HepG2 (cell line): Measurements from ENCODE around the gene NCOA4. TPM values are rescaled to one million over a fixed set of nuclear protein-coding genes. Genes with fewer than 3 reads are reported as not detected.

Experiments
- BRCA1 ChIP-seq: sonication (generic); formaldehyde crosslinking; IDR thresholded peaks from 2 replicates; pipeline ENCODE4 v1.4.0; 2020; ENCODE audit warnings: missing genetic modification reagents
- CEBPB ChIP-seq: IDR thresholded peaks from 2 replicates; pipeline ENCODE4 v1.6.1; 2011; ENCODE audit warnings: low read depth, low read length, improper control_type of control experiment, borderline replicate concordance
- CSRNP2 ChIP-seq: sonication (generic); formaldehyde crosslinking; conservative IDR thresholded peaks from 2 replicates; pipeline ENCODE4 v1.8.0; 2022; ENCODE audit warnings: low read depth, missing genetic modification reagents
- HNRNPLL ChIP-seq: fragments of 200-400 bp; formaldehyde crosslinking; IDR thresholded peaks from 2 replicates; pipeline ENCODE4 v1.6.1; 2017; ENCODE audit warnings: mild to moderate bottlenecking, low read depth, low read length; ENCODE audit not compliant: poor library complexity, severe bottlenecking
- NKX3-1 ChIP-seq: sonication (generic); formaldehyde crosslinking; IDR thresholded peaks from 2 replicates; pipeline ENCODE4 v1.5.0; 2020; ENCODE audit warnings: missing genetic modification reagents
- ONECUT2 ChIP-seq: sonication (generic); formaldehyde crosslinking; IDR thresholded peaks from 2 replicates; pipeline ENCODE4 v1.4.0; 2020; ENCODE audit warnings: missing genetic modification reagents
- SP2 ChIP-seq: sonication (generic); formaldehyde crosslinking; IDR thresholded peaks from 2 replicates; pipeline ENCODE4 v1.5.1; 2020; ENCODE audit warnings: mild to moderate bottlenecking, missing genetic modification reagents
- SRF ChIP-seq: IDR thresholded peaks from 2 replicates; pipeline ENCODE4 v1.6.1; 2011; ENCODE audit warnings: mild to moderate bottlenecking, low read depth, low read length, moderate library complexity
- TAF1 ChIP-seq: sonication (generic); formaldehyde crosslinking; IDR thresholded peaks from 2 replicates; pipeline ENCODE4 v1.4.0; 2020; ENCODE audit warnings: missing genetic modification reagents
- TSC22D2 ChIP-seq: sonication (generic); formaldehyde crosslinking; IDR thresholded peaks from 2 replicates; pipeline ENCODE4 v1.5.1; 2020; ENCODE audit warnings: missing genetic modification reagents, mild to moderate bottlenecking, borderline replicate concordance
- ZBTB46 ChIP-seq: sonication (generic); formaldehyde crosslinking; IDR thresholded peaks from 2 replicates; pipeline ENCODE4 v1.4.0; 2020; ENCODE audit warnings: mild to moderate bottlenecking, missing genetic modification reagents, borderline replicate concordance
- ZNF10 ChIP-seq: sonication (generic); formaldehyde crosslinking; IDR thresholded peaks from 2 replicates; pipeline ENCODE4 v1.4.0; 2020; ENCODE audit warnings: mild to moderate bottlenecking, low read depth, missing genetic modification reagents, borderline replicate concordance
- ZNF136 ChIP-seq: sonication (generic); formaldehyde crosslinking; IDR thresholded peaks from 2 replicates; pipeline ENCODE4 v1.8.1; 2022; ENCODE audit warnings: low read depth, mild to moderate bottlenecking, moderate library complexity, missing genetic modification reagents
- ZNF280B ChIP-seq: sonication (generic); formaldehyde crosslinking; IDR thresholded peaks from 2 replicates; pipeline ENCODE4 v1.5.0; 2020; ENCODE audit warnings: missing genetic modification reagents, mild to moderate bottlenecking, borderline replicate concordance
- ZNF343 ChIP-seq: sonication (generic); formaldehyde crosslinking; IDR thresholded peaks from 2 replicates; pipeline ENCODE4 v1.4.0; 2020; ENCODE audit warnings: mild to moderate bottlenecking, missing genetic modification reagents
- ZNF550 ChIP-seq: sonication (generic); formaldehyde crosslinking; IDR thresholded peaks from 2 replicates; pipeline ENCODE4 v1.4.0; 2020; ENCODE audit warnings: mild to moderate bottlenecking, missing genetic modification reagents, borderline replicate concordance
- ZNF780A ChIP-seq: sonication (generic); formaldehyde crosslinking; IDR thresholded peaks from 2 replicates; pipeline ENCODE4 v1.8.0; 2022; ENCODE audit warnings: mild to moderate bottlenecking, missing genetic modification reagents, moderate library complexity
- polyA plus RNA-seq, 8 experiments: library from polyadenylated mRNA; depleted of rRNA in 3 of 8; stranded (reverse) in 7 of 8; unstranded in 1 of 8; fragments of >200 nt; fragmentation: Illumina TruSeq in 4 of 8; extraction: Trizol in 4 of 8; gene quantifications; 2 replicates each; pipeline versions ENCODE4 v1.2.1 to v1.2.3, GENCODE V29; 2011 to 2016; ENCODE audit warnings: low read depth in 4 of 8, missing spikeins in 1 of 8, mixed read lengths in 1 of 8; ENCODE audit not compliant: insufficient read depth in 1 of 8
- total RNA-seq, 5 experiments: library from RNA; depleted of rRNA; stranded (reverse); fragments of >200 nt; fragmentation: Illumina TruSeq; extraction: Trizol; gene quantifications; 2 replicates each; pipeline ENCODE4 v1.2.3, GENCODE V29; 2016; ENCODE audit warnings: low read depth in 1 of 5
- TF ChIP-seq, protein P1 (sequence below): sonication (generic); formaldehyde crosslinking; conservative IDR thresholded peaks from 2 replicates; pipeline ENCODE4 v1.8.1; 2023; ENCODE audit warnings: missing genetic modification reagents
- TF ChIP-seq, protein P2 (sequence below): IDR thresholded peaks from 2 replicates; pipeline ENCODE4 v1.6.1; 2012; ENCODE audit warnings: low read length, improper control_type of control experiment

The NCOA4 gene
- total and polyA plus RNA-seq, 2 of the 13 experiments (the other 11 are each of a cell fraction or from before 2014, with no cell fraction given) = 306 to 400 TPM

GRCh38 chr10:46030091-46030937 is at the start of gene NCOA4 (continued):
- TF ChIP-seq ZNF780A (no peak; the same call in 1 of the 2 replicates), TSC22D2 (CRISPR knock-in tag) (no peak), TAF1 (CRISPR knock-in tag) (peak; percentile 93), ZNF280B (CRISPR knock-in tag) (0 out of 2 replicates have a peak, but pooled peaks have one; percentile 19), BRCA1 (CRISPR knock-in tag) (no peak), SP2 (CRISPR knock-in tag) (no peak), CEBPB (no peak), ZBTB46 (CRISPR knock-in tag) (no peak), NKX3-1 (CRISPR knock-in tag) (no peak), ZNF550 (CRISPR knock-in tag) (no peak), ZNF10 (no peak), ZNF343 (no peak), ZNF136 (CRISPR knock-in tag) (no peak), ONECUT2 (CRISPR knock-in tag) (peak; percentile 43; the same call in 1 of the 2 replicates), HNRNPLL (peak; percentile 36), CSRNP2 (CRISPR knock-in tag) (no peak), SRF (no peak)
- TF ChIP-seq, protein P1, sequence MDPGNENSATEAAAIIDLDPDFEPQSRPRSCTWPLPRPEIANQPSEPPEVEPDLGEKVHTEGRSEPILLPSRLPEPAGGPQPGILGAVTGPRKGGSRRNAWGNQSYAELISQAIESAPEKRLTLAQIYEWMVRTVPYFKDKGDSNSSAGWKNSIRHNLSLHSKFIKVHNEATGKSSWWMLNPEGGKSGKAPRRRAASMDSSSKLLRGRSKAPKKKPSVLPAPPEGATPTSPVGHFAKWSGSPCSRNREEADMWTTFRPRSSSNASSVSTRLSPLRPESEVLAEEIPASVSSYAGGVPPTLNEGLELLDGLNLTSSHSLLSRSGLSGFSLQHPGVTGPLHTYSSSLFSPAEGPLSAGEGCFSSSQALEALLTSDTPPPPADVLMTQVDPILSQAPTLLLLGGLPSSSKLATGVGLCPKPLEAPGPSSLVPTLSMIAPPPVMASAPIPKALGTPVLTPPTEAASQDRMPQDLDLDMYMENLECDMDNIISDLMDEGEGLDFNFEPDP (CRISPR knock-in tag) = no peak
- TF ChIP-seq, protein P2, sequence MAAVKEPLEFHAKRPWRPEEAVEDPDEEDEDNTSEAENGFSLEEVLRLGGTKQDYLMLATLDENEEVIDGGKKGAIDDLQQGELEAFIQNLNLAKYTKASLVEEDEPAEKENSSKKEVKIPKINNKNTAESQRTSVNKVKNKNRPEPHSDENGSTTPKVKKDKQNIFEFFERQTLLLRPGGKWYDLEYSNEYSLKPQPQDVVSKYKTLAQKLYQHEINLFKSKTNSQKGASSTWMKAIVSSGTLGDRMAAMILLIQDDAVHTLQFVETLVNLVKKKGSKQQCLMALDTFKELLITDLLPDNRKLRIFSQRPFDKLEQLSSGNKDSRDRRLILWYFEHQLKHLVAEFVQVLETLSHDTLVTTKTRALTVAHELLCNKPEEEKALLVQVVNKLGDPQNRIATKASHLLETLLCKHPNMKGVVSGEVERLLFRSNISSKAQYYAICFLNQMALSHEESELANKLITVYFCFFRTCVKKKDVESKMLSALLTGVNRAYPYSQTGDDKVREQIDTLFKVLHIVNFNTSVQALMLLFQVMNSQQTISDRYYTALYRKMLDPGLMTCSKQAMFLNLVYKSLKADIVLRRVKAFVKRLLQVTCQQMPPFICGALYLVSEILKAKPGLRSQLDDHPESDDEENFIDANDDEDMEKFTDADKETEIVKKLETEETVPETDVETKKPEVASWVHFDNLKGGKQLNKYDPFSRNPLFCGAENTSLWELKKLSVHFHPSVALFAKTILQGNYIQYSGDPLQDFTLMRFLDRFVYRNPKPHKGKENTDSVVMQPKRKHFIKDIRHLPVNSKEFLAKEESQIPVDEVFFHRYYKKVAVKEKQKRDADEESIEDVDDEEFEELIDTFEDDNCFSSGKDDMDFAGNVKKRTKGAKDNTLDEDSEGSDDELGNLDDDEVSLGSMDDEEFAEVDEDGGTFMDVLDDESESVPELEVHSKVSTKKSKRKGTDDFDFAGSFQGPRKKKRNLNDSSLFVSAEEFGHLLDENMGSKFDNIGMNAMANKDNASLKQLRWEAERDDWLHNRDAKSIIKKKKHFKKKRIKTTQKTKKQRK = no peak
